Mammary epithelial cell (primary cell): ENCODE results near the gene DYSF.

Source experiments
- CTCF ChIP-seq, 2 donors: IDR thresholded peaks in 1 of 2; conservative IDR thresholded peaks in 1 of 2; 2 replicates each; pipeline ENCODE4 v1.5.1; 2011 to 2012; ENCODE audit warnings: inconsistent platforms in 2 of 2, low read length in 2 of 2, mild to moderate bottlenecking in 2 of 2, control low read depth in 1 of 2, low read depth in 1 of 2; ENCODE audit not compliant: insufficient read depth in 1 of 2; ENCODE audit errors: extremely low read depth in 1 of 2
- EZH2 ChIP-seq: IDR thresholded peaks from 2 replicates; pipeline ENCODE4 v1.6.1; 2012; ENCODE audit warnings: low read length, inconsistent platforms, borderline replicate concordance

- TF ChIP-seq CTCF (conservative IDR thresholded peaks at IDR 0.05 in 1 of 2, IDR thresholded peaks at IDR 0.05 in 1 of 2; ENCODE audit: extremely low read depth in 1 of 2, insufficient read depth in 1 of 2, low read depth in 1 of 2, low read length in 2 of 2): no peak
- no peak for TF ChIP-seq EZH2
Measured at GRCh38 chr2:71734620-71735019, 281.3 kb downstream of the DYSF start.
